Inflammatory macrophage treated with lipopolysaccharide for 4 hours (primary cell): ENCODE data around the gene RAB3GAP2.
"Not testable (repeated sequence)": the region's sequence is repeated elsewhere in the genome, so short reads cannot be mapped to it uniquely, and the experiment has no call there.

ENCODE experiments used
- DNase-seq: peaks from one replicate; pipeline ENCODE4 v3.0.0-alpha.2; 2020

The RAB3GAP2 gene

DNA sequence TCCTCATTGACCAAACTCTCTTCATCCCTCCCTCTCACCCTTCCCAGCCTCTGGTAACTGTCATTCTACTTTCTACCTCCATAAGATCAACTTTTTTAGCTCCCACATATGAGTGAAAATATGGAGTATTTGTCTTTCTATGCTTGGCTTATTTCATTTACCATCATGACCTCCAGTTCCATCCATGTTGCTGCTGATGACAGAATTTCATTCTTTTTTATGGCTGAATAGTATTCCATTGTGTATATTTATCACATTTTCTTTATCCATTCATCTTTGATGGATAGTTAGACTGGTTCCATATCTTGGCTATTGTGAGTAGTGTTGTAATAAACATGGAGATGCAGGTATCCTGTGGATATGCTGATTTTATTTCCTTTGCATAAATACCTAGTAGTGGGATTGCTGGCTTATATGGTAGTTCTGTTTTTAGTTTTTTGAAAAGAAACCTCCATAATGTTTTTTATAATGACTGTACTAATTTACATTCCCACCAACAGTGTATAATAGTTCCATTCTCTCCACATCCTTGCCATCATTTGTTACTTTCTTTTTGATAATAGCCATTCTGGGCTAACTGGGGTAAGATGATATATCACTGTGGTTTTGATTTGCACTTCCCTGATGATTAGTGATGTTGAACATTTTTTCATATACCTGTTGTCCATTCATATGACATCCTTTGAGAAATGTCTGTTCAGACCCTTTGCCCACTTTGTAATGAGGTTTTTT is 142.6 kb downstream of the RAB3GAP2 start:
- DNase-seq = no peak

DNA sequence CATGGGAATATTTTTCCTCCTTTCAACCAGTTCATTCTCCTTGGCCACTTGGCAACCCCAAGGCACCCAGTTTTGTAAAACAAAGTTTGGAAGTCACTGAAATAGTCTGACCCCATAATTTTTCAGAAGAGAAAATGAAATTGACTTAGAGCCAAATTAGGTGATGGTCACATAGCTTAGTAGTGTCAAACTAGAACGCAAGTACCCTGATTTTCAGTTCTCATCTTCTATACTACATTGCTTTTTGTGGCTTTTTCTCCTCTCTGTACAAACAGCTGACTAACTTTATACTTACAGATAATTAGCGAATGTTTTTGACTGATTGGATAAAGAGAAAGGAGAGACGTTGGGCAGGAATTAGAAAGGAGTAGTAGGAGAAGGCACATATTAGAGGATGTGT is 145.2 kb downstream of the RAB3GAP2 start:
- no peak for DNase-seq

DNA sequence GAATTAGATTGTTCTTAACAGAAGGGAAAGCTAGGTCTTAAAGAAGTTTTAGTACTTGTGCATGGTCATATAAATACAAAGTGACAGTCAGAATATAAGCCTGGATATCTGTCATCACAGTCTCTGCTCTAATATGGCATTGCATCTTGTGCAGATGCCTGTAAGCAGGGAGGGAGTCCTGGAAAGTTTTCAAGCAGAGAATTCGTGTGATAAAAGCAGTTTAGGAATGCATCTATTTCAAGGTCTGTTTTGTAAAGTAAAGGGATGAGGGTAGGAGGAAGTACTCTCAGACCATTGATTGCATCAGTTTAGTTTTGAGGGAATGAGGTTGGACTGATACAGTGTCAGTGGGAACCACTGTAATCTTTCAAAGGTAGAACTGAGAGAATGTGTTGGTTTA is 147.7 kb downstream of the RAB3GAP2 start:
- DNase-seq = peak; percentile 7

DNA sequence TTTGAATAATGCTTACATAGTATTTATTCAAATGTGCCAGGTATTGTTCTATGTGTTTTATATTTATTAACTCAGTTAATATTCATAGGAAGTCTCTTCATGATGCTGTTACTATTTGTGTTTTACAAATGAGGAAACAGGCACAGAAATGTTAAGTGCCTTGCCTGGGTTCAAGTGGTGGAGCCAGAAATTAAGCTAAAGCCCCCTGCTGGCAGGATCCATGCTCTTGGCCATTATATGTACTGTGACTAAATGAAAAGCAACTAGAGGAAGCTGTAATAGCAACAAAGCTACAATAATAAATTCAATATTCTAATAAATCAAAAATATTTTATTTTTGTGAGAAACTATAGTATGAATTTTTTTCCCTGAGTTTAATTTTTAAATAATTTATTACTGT is 148.4 kb downstream of the RAB3GAP2 start:
- DNase-seq = peak; percentile 7

DNA sequence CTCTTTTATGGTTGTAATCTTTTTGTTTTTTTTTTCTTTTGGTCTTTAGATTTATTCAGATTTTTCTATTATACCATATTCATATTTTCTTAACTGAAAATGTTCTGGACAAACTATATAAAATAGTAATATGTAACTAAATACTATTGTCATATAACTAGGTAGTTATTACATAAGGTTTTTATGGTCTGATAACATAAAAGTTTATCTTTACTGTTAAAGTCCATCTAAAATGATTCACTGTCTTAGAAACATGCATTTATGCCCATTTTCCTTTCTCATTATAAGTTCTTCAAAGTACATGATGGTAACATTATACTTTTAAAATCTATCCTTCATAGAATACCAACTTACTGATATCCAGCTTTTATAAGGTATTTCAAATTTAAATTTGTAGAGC is 149.2 kb downstream of the RAB3GAP2 start:
- no peak for DNase-seq

DNA sequence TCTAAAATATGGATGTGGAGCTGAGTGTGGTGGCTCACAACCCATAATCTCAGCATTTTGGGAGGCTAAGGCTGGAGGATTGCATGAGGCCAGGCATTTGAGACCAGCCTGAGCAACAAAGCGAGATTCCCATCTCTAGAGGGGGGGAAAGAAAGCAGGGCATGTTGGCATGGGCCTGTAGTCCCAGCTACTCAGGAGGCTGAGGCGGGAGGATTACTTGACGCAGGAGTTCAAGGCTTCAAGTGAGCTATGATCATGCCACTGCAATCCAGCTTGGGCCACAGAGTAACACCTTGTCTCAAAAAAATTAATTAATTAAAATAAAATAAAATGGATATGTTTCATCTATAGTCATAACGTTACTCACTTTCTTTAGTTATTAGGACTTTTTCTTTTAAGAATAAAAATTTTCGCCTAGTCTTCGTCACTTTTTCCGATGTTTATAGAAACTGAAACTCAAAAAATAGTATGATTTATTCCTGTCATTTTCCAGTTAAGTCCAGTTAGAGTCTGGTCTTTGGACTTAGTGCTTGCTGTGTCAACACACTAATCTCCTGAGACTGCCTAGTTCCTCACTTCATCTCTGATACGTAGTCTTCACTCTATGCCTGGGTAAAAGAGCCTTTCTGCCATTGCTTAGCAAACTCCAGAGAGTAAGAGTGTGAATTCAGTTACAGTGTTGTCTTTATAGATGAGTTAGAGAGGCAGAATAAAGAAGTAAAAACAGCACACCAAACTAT is 150.3 kb downstream of the RAB3GAP2 start:
- no peak for DNase-seq

DNA sequence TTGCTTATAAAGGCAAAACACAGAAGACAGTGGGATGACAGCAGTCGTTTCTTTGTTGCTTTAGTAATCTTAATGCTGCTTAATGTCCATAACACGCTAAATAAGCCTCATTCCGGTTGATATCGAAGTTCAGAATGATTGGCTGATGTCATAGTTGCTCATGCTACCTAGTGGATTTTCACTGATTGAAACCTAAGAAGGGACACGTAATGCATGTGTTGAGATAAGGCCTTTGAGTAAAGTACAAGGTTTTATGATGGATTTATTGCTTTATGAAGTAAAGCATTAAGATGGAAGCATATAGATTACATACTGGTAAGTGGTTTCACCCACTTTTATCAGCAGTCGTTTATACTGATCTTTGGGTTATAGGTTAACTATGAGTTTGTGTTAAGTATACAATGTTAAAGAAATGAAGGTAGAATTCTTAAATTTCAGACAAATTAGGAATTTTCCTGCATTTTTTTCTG is 153.2 kb downstream of the RAB3GAP2 start:
- DNase-seq = no peak

DNA sequence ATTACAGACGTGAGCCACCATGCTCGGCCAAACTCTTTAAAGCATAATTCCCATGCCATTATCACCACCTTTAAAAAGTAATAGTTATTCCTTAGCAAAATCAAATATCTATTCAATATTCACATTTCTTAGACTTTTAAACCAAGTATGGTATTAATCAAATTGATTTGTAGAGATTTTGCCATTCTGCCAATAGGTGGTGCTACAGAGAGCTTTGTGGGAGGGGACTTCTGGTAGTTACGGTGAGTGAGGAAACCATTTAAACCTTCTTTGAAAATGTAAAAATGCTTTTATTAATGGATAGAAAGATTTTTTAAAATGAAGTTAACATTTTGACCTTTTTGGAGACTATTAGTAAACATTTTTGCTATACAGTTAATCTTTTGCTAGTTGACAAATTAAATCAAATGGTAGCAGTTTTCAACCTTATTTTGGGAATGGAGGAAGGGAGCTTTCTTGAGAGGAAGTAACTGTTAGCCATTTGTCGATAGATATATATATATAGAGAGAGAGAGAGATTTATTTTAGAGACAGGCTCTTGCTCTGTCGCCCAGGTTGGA is 159.0 kb downstream of the RAB3GAP2 start:
- peak; percentile 53 for DNase-seq

DNA sequence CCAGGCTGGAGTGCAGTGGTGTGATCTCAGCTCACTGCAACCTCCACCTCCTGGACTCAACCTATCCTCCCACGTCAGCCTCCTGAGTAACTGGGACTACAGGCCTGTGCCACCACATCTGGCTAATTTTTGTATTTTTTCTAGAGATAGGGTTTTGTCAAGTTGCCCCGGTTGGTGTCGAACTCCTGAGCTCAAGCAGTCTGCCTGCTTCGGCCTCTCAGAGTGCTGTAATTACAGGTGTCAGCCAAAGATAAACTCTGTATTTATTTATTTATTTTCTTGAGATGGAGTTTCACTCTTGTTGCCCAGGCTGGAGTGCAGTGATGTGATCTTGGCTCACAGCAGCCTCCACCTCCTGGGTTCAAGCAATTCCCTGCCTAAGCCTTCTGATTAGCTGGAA is 159.7 kb downstream of the RAB3GAP2 start:
- not testable (repeated sequence) for DNase-seq

DNA sequence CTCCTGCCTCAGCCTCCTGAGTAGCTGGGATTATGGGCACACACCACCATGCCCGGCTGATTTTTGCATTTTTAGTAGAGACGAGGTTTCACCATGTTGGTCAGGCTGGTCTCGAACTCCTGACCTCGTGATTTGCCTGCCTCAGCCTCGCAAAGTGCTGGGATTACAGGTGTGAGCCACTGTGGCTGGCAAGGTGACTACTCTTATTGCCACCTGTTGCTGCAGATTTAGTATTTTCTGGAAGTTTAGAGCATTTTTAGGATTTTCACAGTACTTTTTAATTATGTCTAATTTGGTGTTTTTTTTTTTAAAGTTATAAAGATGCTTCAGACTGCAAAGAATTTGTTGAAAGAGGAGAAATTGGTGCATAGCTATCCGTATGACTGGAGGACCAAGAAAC is 161.8 kb downstream of the RAB3GAP2 start:
- DNase-seq = not testable (repeated sequence)

DNA sequence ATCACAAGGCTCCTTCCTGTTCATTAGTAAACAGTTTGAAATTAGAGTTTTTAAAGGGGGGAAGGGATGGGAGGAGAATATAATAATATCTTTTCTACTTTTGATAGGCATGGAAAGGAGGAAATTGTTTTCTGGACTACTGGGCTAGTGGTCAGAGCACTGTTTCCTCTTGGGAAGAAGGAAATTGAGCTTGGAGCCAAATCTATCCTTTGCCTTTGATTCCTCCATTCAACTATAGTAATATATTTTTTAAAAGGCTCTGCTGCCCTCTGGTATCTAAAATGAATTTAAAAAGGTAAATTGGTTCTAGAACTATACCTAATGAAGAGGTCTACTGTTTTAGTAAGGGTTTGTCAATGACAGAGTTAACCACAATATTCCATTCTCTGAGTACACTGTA is 172.4 kb downstream of the RAB3GAP2 start:
- no peak for DNase-seq
